SK-N-SH (cell line): ENCODE measurements around the gene DDT. TPM values are rescaled to one million over a fixed set of nuclear protein-coding genes. Genes with fewer than 3 reads are reported as not detected.

Experiments used
- CTCF ChIA-PET: fragments of 300-600, 350-600 bp; formaldehyde crosslinking; extraction: SDS; loops from one replicate; lab custom pipeline; 2021; lab: Yijun Ruan, JAX
- POLR2A ChIA-PET: fragments of 350-600 bp; sonication (Branson Sonifier 250); formaldehyde crosslinking; extraction: SDS; loops from one replicate; lab custom pipeline; 2020; ENCODE audit warnings: antibody characterized with exemption, inconsistent platforms; lab: Yijun Ruan, JAX
- DNase-seq: peaks from one replicate; pipeline ENCODE4 v3.0.0; 2012
- H2AFZ ChIP-seq: fragments of 200-600 bp; sonication (generic); 2 replicates; pipeline ENCODE4 v1.8.1; 2016; ENCODE audit warnings: antibody characterized with exemption, mild to moderate bottlenecking, low read depth
- H3F3A ChIP-seq: fragments of 200-600 bp; sonication (generic); replicated peaks from 2 replicates; pipeline ENCODE3; 2016; ENCODE audit warnings: antibody characterized with exemption, mild to moderate bottlenecking; ENCODE audit not compliant: insufficient read depth
- H3K27ac ChIP-seq, 2 experiments: fragments of 200-500 bp in 1 of 2; fragments of 200-600 bp in 1 of 2; sonication (Bioruptor generic) in 1 of 2; sonication (generic), shearing (Covaris generic) in 1 of 2; 2 replicates each; pipeline versions ENCODE4 v1.5.1 to v1.6.1; 2014 to 2016; ENCODE audit warnings: low read depth in 2 of 2, inconsistent platforms in 1 of 2, low read length in 1 of 2, mild to moderate bottlenecking in 1 of 2, mixed read lengths in 1 of 2
- H3K27me3 ChIP-seq: fragments of 200-600 bp; sonication (generic), shearing (Covaris generic); 2 replicates; pipeline ENCODE4 v1.6.1; 2016; ENCODE audit warnings: mixed run types; ENCODE audit not compliant: insufficient read depth
- H3K36me3 ChIP-seq, 2 experiments: fragments of 200-500 bp in 1 of 2; fragments of 200-600 bp in 1 of 2; sonication (Bioruptor generic) in 1 of 2; sonication (generic) in 1 of 2; replicated peaks in 1 of 2; 2 replicates each; pipeline versions ENCODE3 to v1.5.1; 2014 to 2016; ENCODE audit warnings: low read length in 1 of 2, mild to moderate bottlenecking in 1 of 2; ENCODE audit not compliant: insufficient read depth in 2 of 2, control insufficient read depth in 1 of 2
- H3K4me1 ChIP-seq, 2 experiments: fragments of 200-500 bp in 1 of 2; fragments of 200-600 bp in 1 of 2; sonication (Bioruptor generic) in 1 of 2; sonication (generic), shearing (Covaris generic) in 1 of 2; 2 replicates each; pipeline versions ENCODE4 v1.5.1 to v1.6.1; 2014 to 2016; ENCODE audit warnings: low read depth in 1 of 2, low read length in 1 of 2, mixed run types in 1 of 2; ENCODE audit not compliant: insufficient read depth in 2 of 2, control insufficient read depth in 1 of 2
- H3K4me2 ChIP-seq: fragments of 200-600 bp; sonication (generic), shearing (Covaris generic); 2 replicates; pipeline ENCODE4 v1.6.1; 2017; ENCODE audit warnings: mixed run types
- H3K4me3 ChIP-seq, 2 experiments: fragments of 200-500 bp in 1 of 2; fragments of 200-600 bp in 1 of 2; sonication (Bioruptor generic) in 1 of 2; sonication (generic), shearing (Covaris generic) in 1 of 2; 2 replicates each; pipeline versions ENCODE4 v1.5.1 to v1.8.1; 2014 to 2016; ENCODE audit warnings: low read depth in 2 of 2, inconsistent platforms in 1 of 2, low read length in 1 of 2, mild to moderate bottlenecking in 1 of 2, mixed read lengths in 1 of 2, moderate library complexity in 1 of 2
- H3K79me2 ChIP-seq: fragments of 200-600 bp; sonication (generic); 2 replicates; pipeline ENCODE4 v1.8.1; 2017; ENCODE audit warnings: mild to moderate bottlenecking; ENCODE audit not compliant: insufficient read depth
- H3K9ac ChIP-seq: fragments of 200-600 bp; sonication (generic); 2 replicates; pipeline ENCODE4 v1.6.1; 2017; ENCODE audit warnings: mixed run types
- H3K9me2 ChIP-seq: fragments of 200-600 bp; sonication (generic); 2 replicates; pipeline ENCODE4 v1.6.1; 2017; ENCODE audit warnings: mixed run types
- H3K9me3 ChIP-seq: fragments of 200-600 bp; sonication (generic); 2 replicates; pipeline ENCODE4 v1.6.1; 2017; ENCODE audit warnings: mixed run types, mild to moderate bottlenecking, moderate library complexity
- H4K20me1 ChIP-seq: fragments of 200-600 bp; sonication (generic); 2 replicates; pipeline ENCODE4 v1.6.1; 2017; ENCODE audit warnings: mild to moderate bottlenecking, mixed run types; ENCODE audit not compliant: insufficient read depth
- CHD2 ChIP-seq: fragments of 150-350 bp; IDR thresholded peaks from 2 replicates; pipeline ENCODE4 v1.6.1; 2018; ENCODE audit warnings: low read length; ENCODE audit not compliant: partially characterized antibody
- EP300 ChIP-seq, 2 experiments: IDR thresholded peaks; 2 replicates each; pipeline versions ENCODE4 v1.4.0 to v1.6.1; 2012; ENCODE audit warnings: borderline replicate concordance in 1 of 2, low read depth in 1 of 2, low read length in 1 of 2
- FOXJ3 ChIP-seq: sonication (generic); formaldehyde crosslinking; IDR thresholded peaks from 2 replicates; pipeline ENCODE4 v1.5.1; 2020; ENCODE audit warnings: mild to moderate bottlenecking, missing genetic modification reagents
- FOXM1 ChIP-seq: IDR thresholded peaks from 2 replicates; pipeline ENCODE4 v1.4.0; 2012; ENCODE audit warnings: low read depth, mild to moderate bottlenecking
- GATA2 ChIP-seq: sonication (generic); formaldehyde crosslinking; IDR thresholded peaks from 2 replicates; pipeline ENCODE4 v1.5.0; 2020; ENCODE audit warnings: mild to moderate bottlenecking, missing genetic modification reagents
- JUND ChIP-seq: IDR thresholded peaks from 2 replicates; pipeline ENCODE4 v1.4.0; 2012
- MAX ChIP-seq: IDR thresholded peaks from 2 replicates; pipeline ENCODE4 v1.4.0; 2012; ENCODE audit warnings: low read depth
- MEF2A ChIP-seq: IDR thresholded peaks from 2 replicates; pipeline ENCODE4 v1.4.0; 2012; ENCODE audit warnings: low read depth, borderline replicate concordance
- MXI1 ChIP-seq: IDR thresholded peaks from 2 replicates; pipeline ENCODE4 v1.6.1; 2012; ENCODE audit warnings: mild to moderate bottlenecking, low read depth, low read length, improper control_type of control experiment
- NRF1 ChIP-seq: IDR thresholded peaks from 2 replicates; pipeline ENCODE4 v1.6.1; 2012; ENCODE audit warnings: low read depth, mild to moderate bottlenecking, low read length
- POLR2AphosphoS5 ChIP-seq: IDR thresholded peaks from 2 replicates; pipeline ENCODE4 v1.6.1; 2012; ENCODE audit warnings: low read depth, low read length
- RAD21 ChIP-seq: IDR thresholded peaks from 2 replicates; pipeline ENCODE4 v1.6.1; 2012; ENCODE audit warnings: mild to moderate bottlenecking, low read length
- REST ChIP-seq: IDR thresholded peaks from 2 replicates; pipeline ENCODE4 v1.6.1; 2012; ENCODE audit warnings: mild to moderate bottlenecking, low read depth, low read length, moderate library complexity
- RFX5 ChIP-seq: IDR thresholded peaks from 2 replicates; pipeline ENCODE4 v1.6.1; 2012; ENCODE audit warnings: mild to moderate bottlenecking, improper control_type of control experiment, low read length
- TCF12 ChIP-seq: IDR thresholded peaks from 2 replicates; pipeline ENCODE4 v1.4.0; 2012
- TEAD4 ChIP-seq: IDR thresholded peaks from 2 replicates; pipeline ENCODE4 v1.4.0; 2012; ENCODE audit warnings: mild to moderate bottlenecking, borderline replicate concordance; ENCODE audit not compliant: insufficient read depth
- USF1 ChIP-seq: IDR thresholded peaks from 2 replicates; pipeline ENCODE4 v1.4.0; 2012; ENCODE audit warnings: low read depth, borderline replicate concordance
- USF2 ChIP-seq: fragments of 150-350 bp; IDR thresholded peaks from 2 replicates; pipeline ENCODE4 v1.6.1; 2017; ENCODE audit warnings: antibody characterized with exemption, low read length, low read depth, borderline replicate concordance
- YY1 ChIP-seq: IDR thresholded peaks from 2 replicates; pipeline ENCODE4 v1.4.0; 2012; ENCODE audit warnings: low read depth, mild to moderate bottlenecking
- ZBTB33 ChIP-seq: IDR thresholded peaks from 2 replicates; pipeline ENCODE4 v1.4.0; 2012; ENCODE audit warnings: low read depth, borderline replicate concordance
- WGBS: methylation state at CpG from one replicate; pipeline ENCODE4 v1.1.6; 2017; ENCODE audit warnings: low lambda C conversion rate; 5-methylcytosine and 5-hydroxymethylcytosine counted together
- polyA plus RNA-seq, 3 experiments: library from polyadenylated mRNA; depleted of rRNA; stranded (reverse); fragments of >200 nt; gene quantifications; 2 replicates each; pipeline ENCODE4 v1.2.3, GENCODE V29; 2012

Gene DDT
- polyA plus RNA-seq, 1 of the 3 experiments (the other 2 are of a cell fraction), result 198 TPM

GRCh38 chr22:24016156-24016555 is 41.9 kb upstream of the DDT start:
- Histone ChIP-seq H3K4me1 (peaks cover 3 to 7% of the 10 kb centered on the region in 2 experiments; a peak in 3 of 4 replicates), H3K9me3 (no peaks in the 10 kb centered on the region), H3K4me3 (no peak overlapping the region), H3K27me3 (no peaks in the 10 kb centered on the region), H2AFZ (no peak overlapping the region), H3K79me2 (peaks cover 90% of the 10 kb centered on the region), H3K9ac (no peak overlapping the region), H3K9me2 (no peaks in the 10 kb centered on the region), H4K20me1 (no peaks in the 10 kb centered on the region), H3K27ac (no peak overlapping the region), H3F3A (peaks cover 10% of the 10 kb centered on the region), H3K36me3 (peaks cover 0 to 19% of the 10 kb centered on the region in 2 experiments), H3K4me2 (no peak overlapping the region)
- POLR2A ChIA-PET, result no interaction called here
- CTCF ChIA-PET, result no interaction called here
- no peak for TF ChIP-seq USF2
- no peak for TF ChIP-seq GATA2
- TF ChIP-seq MXI1, result no peak
- TF ChIP-seq USF1, result no peak
- TF ChIP-seq TCF12, result no peak
- no peak for TF ChIP-seq RAD21
- TF ChIP-seq TEAD4, result no peak
- TF ChIP-seq MEF2A, result no peak
- TF ChIP-seq NRF1, result no peak
- no peak for DNase-seq
- 97% methylated on average over 1 of the region's 1 CpG for WGBS

GRCh38 chr22:24011735-24012068 is 37.5 kb upstream of the DDT start:
- Histone ChIP-seq H4K20me1 (no peaks in the 10 kb centered on the region), H3K27me3 (no peaks in the 10 kb centered on the region), H3K79me2 (peaks cover 54% of the 10 kb centered on the region), H3K36me3 (no peaks in the 10 kb centered on the region), H3K27ac (peak overlapping the region; percentile 60 to 72), H3K9me3 (no peaks in the 10 kb centered on the region), H3K4me1 (peaks cover 3 to 7% of the 10 kb centered on the region in 2 experiments; a peak in 3 of 4 replicates), H3K4me2 (peak overlapping the region; percentile 83), H2AFZ (peak overlapping the region; percentile 83), H3K9me2 (no peaks in the 10 kb centered on the region), H3K4me3 (peak overlapping the region; percentile 76 to 93), H3K9ac (peak overlapping the region; percentile 85), H3F3A (peaks cover 10% of the 10 kb centered on the region)
- WGBS, result 3% methylated on average over 10 of the region's 10 CpGs
- POLR2A ChIA-PET, result interaction anchor here (1.2 kb wide), 1 partner anchor 145 kb away, joined by 4 read pairs; no protein-coding TSS in a partner anchor
- peak; percentile 37 for DNase-seq
- TF ChIP-seq FOXJ3 (CRISPR knock-in tag) (no peak), CHD2 (no peak), EP300 (IDR thresholded peaks at IDR 0.05; ENCODE audit: borderline replicate concordance in 1 of 2, low read depth in 1 of 2, low read length in 1 of 2) (no peak), MAX (no peak), RFX5 (no peak), GATA2 (no peak), REST (no peak), POLR2AphosphoS5 (no peak), YY1 (no peak), JUND (no peak), FOXM1 (no peak), USF2 (no peak), ZBTB33 (no peak)
- CTCF ChIA-PET, result interaction anchor here (1.7 kb wide), 1 partner anchor 178 kb away, joined by 5 read pairs; no protein-coding TSS in a partner anchor
